Right lung (tissue), 5 donors: ENCODE measurements around the gene IFFO2. TPM values are rescaled to one million over a fixed set of nuclear protein-coding genes. Genes with fewer than 3 reads are reported as not detected.
A peak's percentile ranks its signal among the peaks of the same experiment; 100 is the strongest.

Experiments used
- DNase-seq, 2 donors: peaks; one replicate each; pipeline ENCODE4 v3.0.0-alpha.2; 2013
- polyA plus RNA-seq, 5 donors: library from polyadenylated mRNA; unstranded; fragments of 120-200 nt; gene quantifications; one replicate each; pipeline versions ENCODE4 v1.2.1 to v1.2.3, GENCODE V29; 2013; ENCODE audit warnings: inconsistent platforms in 1 of 5, low replicate concordance in 1 of 5; ENCODE audit not compliant: insufficient read length in 5 of 5, insufficient read depth in 1 of 5

The IFFO2 gene
- polyA plus RNA-seq, 5 donors: 13.2 to 25.7 (median 20.4) TPM

GRCh38 chr1:18951818-18952391 is 4.6 kb downstream of the IFFO2 start:
- no peak for DNase-seq

- DNase-seq: no peak
Measured at GRCh38 chr1:18951416-18951815, 5.1 kb downstream of the IFFO2 start.

DNA sequence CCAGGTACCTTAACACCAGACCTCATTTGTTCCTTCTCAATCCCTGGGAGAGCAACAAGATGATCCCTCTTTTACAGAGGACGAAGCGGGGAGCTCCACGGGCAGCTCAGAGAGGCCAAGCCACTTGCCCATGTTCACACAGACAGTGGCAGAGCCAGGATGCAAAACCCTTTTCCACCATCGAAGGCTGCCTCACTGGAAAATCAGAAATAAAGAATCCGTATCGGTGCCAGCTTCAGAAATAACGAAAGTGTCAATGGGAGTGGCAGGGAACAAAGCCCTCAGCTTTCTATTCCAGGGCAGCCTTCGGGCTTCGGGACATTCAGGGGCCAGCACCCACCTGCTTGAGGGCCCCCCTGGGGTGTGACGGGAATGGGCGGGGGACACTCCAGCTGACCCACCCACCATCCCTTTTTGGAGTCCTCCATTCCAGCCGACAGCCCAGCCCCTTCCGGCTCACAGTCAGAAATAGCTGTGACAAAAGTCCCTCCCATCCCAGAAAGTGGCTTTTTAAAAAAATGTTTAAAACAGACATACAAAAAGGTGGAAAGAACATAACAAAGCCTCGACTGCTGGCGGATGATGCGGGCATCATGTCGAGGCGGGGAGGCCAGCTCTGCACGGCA is 6.0 kb downstream of the IFFO2 start:
- no peak for DNase-seq

GRCh38 chr1:18949686-18950400 is 6.6 kb downstream of the IFFO2 start:
- DNase-seq: peak; percentile 79 to 86

DNA sequence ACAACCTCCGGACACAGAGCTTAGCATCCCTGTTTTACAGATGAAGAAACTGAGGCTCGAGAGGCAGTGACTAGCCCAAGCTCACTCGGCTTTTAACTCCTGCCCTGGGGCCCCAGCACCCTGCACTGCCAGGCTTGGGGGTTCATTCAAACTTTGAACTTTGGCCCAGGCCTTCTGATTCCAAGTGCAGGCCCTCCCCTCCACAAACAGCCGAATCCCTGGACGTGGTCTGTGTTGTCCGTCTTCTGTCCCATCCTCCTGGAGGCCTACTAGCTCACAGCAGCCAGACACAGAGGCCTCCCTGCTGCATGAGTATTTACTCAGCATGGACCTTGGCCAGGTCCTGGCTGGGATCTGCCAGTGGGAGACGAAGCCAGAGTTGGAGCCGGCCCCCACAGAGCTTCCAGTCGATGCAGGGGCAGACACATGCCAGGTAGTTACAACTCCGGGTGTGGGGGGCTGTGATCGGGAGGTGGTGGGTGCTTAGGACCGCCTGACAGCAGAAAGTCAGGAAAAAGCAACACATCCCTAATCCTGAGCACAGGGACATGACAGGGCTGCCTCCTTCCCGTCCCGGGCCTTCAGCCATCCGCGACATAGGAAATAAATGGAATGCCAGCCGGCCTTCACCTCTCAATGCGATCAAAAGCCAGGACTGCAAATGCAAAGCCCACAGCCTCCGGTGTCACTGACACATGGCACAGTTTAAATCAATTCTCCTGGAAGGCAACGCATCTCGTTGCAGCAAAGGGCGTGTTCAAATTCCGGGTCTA is 7.4 kb downstream of the IFFO2 start:
- no peak for DNase-seq

- DNase-seq: no peak
Measured at GRCh38 chr1:18948048-18948912, 8.2 kb downstream of the IFFO2 start.

GRCh38 chr1:18947570-18947969 is 8.9 kb downstream of the IFFO2 start:
- DNase-seq: no peak

DNA sequence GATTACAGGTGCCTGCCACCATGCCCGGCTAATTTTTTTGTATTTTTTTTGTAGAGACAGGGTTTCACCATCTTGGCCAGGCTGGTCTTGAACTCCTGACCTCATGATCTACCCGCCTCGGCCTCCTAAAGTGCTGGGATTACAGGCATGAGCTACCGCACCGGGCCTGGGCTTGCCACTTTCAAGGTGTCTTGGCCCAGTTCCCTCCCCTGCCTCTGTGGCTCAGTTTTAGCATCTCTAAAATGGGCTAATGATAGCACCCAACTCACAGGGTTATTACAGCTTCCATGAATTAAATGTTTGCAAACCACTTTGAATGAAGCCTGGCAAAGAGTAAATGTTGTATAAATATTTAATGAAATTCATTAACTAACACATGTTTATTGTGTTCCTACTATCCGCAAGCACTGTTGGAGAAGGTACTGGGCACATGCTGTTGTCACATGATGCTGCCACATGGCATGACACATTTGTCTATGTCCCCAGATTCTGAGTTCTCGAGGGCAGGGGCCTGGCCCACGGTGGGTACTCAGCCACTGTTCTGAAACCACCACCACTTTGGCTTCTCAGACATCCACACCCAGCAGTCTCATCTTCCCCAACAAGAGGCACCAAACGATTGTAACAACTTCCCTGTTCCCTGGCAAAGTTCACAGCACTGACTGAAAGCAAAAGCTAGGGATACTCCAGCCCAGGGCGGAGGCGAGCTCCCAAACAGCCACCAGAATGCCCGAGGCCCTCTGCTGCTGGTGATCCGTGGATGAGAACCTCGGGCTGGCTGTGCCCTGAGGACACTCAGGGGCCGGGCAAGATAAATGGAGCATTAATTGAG is 9.7 kb downstream of the IFFO2 start:
- no peak for DNase-seq

DNA sequence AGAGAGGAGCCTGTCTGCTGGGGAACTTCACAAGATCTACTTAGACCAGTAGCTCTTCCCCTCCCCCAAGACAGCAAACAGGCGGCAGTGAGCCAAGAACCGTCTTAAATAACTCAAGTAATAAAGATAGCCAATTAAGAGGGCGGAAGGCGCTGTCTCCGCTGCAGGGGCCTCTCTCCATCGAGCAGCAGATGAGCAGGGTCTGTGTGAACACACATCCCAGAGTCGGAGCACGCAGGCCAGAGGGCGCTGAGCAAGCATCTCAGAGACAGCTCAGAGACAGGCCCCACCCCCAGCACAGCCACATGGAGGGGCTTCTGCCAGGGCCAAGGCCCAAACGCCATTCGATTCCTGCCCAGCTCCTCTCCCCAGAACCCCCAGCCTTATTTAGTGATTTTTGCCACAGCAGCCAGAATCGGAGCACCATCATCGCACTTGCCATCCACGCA is 11.1 kb downstream of the IFFO2 start:
- DNase-seq: peak; percentile 86 to 90

- DNase-seq: no peak
Measured at GRCh38 chr1:18944810-18945209, 11.7 kb downstream of the IFFO2 start.

DNA sequence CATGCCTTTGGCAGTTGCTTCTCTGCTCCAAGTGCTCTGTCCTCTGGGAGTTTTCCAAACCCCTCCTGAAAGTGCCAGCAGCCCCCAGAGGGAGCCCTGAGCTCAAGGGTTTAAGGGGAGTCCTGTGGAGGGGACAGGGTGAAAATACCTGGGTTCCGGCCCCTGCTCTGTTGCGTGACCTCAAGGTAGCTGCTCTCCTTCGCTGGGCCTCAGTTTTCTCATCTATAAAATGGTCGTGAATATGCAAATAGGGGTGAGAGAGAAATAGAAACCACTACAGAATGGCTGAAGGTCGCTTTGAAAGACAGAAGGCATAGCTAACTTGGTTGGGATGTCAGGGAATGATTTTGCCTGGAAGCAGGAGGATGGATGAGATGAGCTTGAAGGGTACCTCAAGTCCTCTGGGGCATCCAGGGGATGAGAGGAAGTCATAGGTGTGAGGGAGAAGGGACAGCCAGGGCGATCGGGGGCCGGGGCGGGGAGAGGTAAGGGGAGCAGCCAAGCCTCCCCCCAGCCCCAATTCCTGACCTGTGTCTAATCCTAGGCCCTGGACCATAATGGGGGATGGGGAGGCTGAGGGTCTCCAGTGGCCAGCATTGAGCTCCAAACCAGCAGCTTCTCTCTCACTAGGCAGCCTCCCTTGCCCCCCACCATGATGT is 12.4 kb downstream of the IFFO2 start:
- no peak for DNase-seq

DNA sequence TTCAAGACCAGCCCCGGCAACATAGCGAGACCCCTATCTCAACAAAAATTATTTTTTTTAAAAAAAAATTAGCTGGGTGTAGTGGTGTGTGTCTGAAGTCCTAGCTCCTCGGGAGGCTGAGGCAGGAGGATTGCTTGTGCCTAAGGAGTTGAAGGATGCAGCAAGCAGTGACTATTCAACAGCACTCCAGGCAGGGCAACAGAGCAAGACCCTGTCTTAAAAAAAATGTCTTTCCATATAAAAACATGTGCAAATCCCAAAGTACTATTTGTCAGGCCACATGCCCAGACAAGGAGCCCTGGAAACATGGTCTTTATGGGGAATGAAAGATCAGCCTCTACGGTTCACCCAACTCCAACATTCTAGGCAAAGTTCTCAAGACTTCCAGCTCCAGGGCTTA is 13.3 kb downstream of the IFFO2 start:
- no peak for DNase-seq

DNA sequence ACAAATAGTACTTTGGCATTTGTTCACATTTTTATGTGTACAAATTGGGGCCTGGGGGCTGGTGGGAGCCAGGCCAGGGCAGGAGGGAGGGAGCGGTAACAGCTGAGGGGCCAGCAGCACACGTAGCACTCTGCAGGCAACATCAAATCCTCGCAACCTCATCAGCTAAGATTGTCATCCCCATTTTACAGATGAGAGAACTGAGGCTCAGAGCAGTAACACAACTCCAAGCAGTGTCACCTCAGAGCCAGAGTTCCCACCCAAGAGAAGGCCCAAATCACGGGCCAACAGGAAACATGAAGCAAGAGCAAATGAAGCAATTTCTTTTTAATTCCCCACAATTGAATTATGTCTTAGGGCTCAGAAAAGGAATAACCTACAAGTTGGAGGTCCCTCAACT is 14.1 kb downstream of the IFFO2 start:
- DNase-seq: no peak

DNA sequence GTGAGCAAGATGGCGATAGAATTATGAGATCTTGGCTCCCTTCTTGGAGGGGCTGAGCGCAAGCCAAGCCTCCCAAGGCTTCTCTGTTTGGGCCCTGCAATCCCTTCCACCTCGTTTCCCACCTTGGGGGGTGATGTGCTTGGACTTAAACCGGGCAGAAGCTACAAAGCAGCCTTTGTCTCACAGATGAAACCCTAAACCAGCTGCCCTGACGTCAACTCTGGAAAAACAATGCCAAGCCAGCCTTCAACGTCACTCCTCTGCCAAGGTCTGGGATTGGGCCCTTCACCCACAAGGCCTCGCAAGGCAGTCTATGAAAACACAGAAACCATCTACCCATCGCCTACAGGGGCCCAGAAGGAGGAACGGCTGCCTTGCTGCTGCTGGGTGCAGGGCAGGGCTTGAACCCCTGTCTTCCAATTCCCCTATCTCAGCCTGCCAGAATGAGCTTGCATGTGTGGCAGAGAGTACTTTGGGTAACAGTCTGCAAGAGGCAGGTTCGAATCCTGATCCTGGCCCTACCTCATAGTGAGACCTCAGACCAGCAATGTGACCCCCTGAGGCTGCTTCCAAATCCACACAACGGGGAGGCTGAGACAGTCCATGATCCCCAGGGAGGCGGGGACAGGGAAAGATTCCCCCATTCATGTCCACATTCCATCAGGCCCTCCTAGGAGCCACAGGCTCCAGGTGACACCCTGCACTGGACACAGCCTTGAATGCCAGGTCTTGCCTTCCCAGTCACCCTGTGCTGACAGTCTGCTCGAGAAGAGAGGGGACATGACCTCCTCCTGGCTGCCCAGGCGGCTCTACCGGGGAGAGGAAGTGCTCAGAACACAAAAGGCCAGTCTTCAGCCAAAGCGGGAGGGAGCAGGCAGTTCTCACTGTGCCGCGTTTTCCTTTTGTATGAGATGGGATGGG is 15.0 kb downstream of the IFFO2 start:
- DNase-seq: no peak

DNA sequence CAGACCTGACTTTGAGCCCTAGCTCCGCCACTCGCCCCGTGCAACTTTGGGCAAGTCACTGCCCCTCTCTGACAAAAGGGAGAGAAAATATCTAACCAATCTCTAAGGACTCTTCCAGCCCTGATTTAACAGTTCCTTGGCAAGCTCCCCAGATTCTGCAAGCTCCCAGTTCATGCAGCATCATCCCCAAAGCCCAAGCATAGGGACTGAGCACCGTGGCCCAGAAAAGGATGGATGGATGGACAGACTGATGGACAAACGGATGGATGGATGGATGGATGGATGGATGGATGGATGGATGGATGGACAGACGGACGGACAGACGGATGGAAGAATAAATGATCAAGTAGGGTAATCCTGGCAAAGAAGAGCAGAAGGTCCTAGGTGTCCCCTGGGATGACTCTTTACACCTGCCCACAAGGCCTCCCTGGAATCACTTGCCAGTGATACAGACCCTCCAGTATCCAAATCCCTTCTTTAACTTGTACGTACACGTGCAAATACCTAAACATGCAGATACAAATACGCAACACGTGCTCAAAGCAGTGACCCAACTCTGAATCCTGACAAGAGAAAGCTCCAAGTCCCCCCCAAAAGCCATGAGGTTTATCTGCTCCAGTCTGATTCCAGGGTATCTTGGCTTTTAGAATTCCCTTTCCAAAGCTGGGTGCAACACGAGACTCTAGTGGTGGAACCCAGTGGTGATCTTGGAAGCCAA is 16.0 kb downstream of the IFFO2 start:
- no peak for DNase-seq

DNA sequence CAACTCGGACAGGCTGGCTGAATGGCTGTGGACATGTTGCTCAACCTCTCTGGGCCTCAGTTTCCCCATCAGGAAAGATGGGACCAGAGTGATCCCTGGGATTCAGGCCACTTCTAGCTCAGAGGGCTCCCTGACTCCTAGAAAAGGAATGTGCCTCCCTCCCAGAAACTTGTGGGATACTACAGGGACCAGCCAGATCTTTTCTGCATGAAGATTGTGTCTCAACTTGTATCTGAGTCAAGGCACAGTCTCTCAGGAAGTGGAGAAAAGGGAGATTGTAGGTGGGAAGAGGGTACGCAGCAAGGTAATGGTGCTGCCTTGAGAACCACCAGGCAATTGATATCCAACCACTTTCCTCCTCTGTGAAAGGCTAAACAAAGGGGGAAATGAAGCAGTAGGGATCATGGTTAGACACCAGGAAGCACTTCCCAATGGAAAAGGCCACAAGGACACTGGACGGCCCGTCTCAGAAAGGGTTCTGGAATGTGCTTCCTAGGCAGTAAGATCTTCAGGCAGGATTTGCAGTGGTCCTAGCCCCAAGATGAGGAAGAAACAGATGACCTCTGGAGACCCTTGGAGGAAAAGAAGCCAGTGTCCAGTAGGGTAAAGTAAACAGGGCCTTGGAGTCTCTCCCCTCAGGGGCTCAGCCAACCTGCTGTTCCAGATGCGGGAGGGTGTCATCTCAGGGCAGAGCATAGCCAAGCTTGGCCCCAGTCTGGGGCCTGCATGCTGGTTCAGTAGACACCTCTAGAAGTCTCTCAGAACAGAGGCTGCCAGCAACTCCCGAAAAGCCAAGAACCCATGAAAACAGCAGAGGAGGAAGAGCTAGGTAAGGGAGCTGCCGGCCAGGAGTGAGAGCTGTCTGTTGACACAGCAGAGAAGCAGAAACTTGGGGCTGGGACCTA is 16.8 kb downstream of the IFFO2 start:
- no peak for DNase-seq

GRCh38 chr1:18938707-18939070 is 17.8 kb downstream of the IFFO2 start:
- DNase-seq: no peak
